ENCODE results near the gene CDKL4. TPM values are rescaled to one million over a fixed set of nuclear protein-coding genes. Genes with fewer than 3 reads are reported as not detected.

CDKL4 gene
- total RNA-seq, 1 experiment from 2014 or later = 0.46 TPM

GRCh38 chr2:39136799-39137198 is 107.0 kb downstream of the CDKL4 start:
- ATAC-seq (no peak), DNase-seq (ENCODE audit: low spot score) (no peak)
- H3K9me3 Mint-ChIP-seq = no peaks in the 10 kb centered on the region
- H3K27ac Mint-ChIP-seq = no peak overlapping the region
- ChIA-PET CTCF (interaction anchor here (0.6 to 1.0 kb wide), 2 partner anchors 13 to 68 kb away, joined by 3 to 6 read pairs; no protein-coding TSS in a partner anchor), POLR2A (interaction anchor here (0.7 kb wide), 2 partner anchors 8 to 110 kb away, joined by 3 read pairs; no protein-coding TSS in a partner anchor)
- no peaks in the 10 kb centered on the region for H3K36me3 Mint-ChIP-seq
- TF ChIP-seq ATF3 (CRISPR knock-in tag; conservative IDR thresholded peaks at IDR 0.05) (no peak), ZNF532 (CRISPR knock-in tag; IDR thresholded peaks at IDR 0.05; ENCODE audit: borderline replicate concordance) (no peak), CBFB (CRISPR knock-in tag; IDR thresholded peaks at IDR 0.05; ENCODE audit: low read depth) (no peak), ZNF317 (CRISPR knock-in tag; IDR thresholded peaks at IDR 0.05; ENCODE audit: borderline replicate concordance, low read depth) (no peak), IRF1 (CRISPR knock-in tag; IDR thresholded peaks at IDR 0.05) (no peak), TEAD4 (CRISPR knock-in tag; IDR thresholded peaks at IDR 0.05) (no peak), FOXP1 (CRISPR knock-in tag; IDR thresholded peaks at IDR 0.05; ENCODE audit: borderline replicate concordance) (no peak), RELA (CRISPR knock-in tag; IDR thresholded peaks at IDR 0.05; ENCODE audit: borderline replicate concordance) (no peak), OVOL2 (CRISPR knock-in tag; IDR thresholded peaks at IDR 0.05; ENCODE audit: borderline replicate concordance) (no peak), ARID4B (CRISPR knock-in tag; IDR thresholded peaks at IDR 0.05; ENCODE audit: borderline replicate concordance) (no peak), USF2 (CRISPR knock-in tag; IDR thresholded peaks at IDR 0.05) (no peak), TP53 (CRISPR knock-in tag; IDR thresholded peaks at IDR 0.05) (no peak)
- H3K27me3 Mint-ChIP-seq (ENCODE audit: low read depth) = no peaks in the 10 kb centered on the region
- peaks cover 26% of the 10 kb centered on the region for H3K4me1 Mint-ChIP-seq
- H3K4me3 Mint-ChIP-seq = no peak overlapping the region

GRCh38 chr2:39135690-39136259 is 108.0 kb downstream of the CDKL4 start:
- Mint-ChIP-seq H3K27me3 (ENCODE audit: low read depth) (no peaks in the 10 kb centered on the region), H3K4me1 (peaks cover 18% of the 10 kb centered on the region), H3K36me3 (no peaks in the 10 kb centered on the region), H3K27ac (peak overlapping the region; percentile 29; the same call in 1 of the 2 replicates), H3K9me3 (no peaks in the 10 kb centered on the region), H3K4me3 (no peak overlapping the region)
- CTCF ChIA-PET = no interaction called here
- DNase-seq (ENCODE audit: low spot score) (no peak), ATAC-seq (no peak)
- POLR2A ChIA-PET = no interaction called here
- no peak for TF ChIP-seq PRDM15 (CRISPR knock-in tag; IDR thresholded peaks at IDR 0.05)
- no peak for TF ChIP-seq GRHL2 (CRISPR knock-in tag; IDR thresholded peaks at IDR 0.05; ENCODE audit: insufficient replicate concordance, severe bottlenecking)
- TF ChIP-seq E2F1 (CRISPR knock-in tag; IDR thresholded peaks at IDR 0.05) = no peak
- TF ChIP-seq CREB1 (CRISPR knock-in tag; IDR thresholded peaks at IDR 0.05) = no peak

All from WTC11 (cell line).